Stimulated activated CD8-positive, alpha-beta memory T cell treated with anti-CD3 and anti-CD28 coated beads, Interleukin-12 subunit alpha, Interleukin-12 subunit beta, amount 100 ng/mL, for 1 hour (primary cell): ENCODE measurements around the gene PLEK.
"Not testable (repeated sequence)": the region's sequence is repeated elsewhere in the genome, so short reads cannot be mapped to it uniquely, and the experiment has no call there.

Experiments
- DNase-seq: peaks from one replicate; pipeline ENCODE4 v3.0.0-alpha.2; 2020; ENCODE audit warnings: low read depth

Gene PLEK

DNA sequence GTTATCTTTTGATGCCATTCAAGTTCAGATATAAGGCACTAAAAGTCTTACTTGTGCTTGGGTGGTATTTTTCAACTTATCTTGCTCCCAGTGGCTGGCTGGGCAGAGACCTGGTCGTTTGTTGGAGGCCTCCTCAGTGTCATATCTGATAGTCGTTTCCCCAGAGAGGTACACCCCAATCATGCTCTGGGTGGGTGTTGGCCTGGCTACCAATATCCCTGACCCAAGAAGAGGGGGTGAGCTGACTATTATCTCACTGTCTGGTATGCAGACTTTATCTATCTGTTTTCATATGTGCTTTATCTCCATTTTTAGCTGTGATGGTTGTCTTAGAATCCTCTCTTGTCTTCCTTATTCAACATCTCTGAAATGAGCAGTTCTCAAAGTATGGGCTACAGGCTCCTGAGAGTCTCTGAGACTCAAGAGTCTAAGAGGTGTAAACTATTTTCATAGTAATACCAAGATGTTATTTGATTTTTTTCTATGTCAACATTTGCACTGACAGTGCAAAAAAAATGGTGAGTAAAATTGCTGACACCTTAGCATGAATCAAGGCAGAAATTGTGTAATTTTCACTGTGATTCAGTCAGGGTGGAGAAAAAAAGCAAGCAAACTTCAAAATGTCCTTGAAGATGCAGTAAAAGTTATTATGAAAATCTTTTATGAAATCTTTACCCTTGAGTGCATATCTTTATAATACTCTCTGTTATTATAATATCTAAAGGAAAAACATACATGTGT is 12.3 kb upstream of the PLEK start:
- no peak for DNase-seq

DNA sequence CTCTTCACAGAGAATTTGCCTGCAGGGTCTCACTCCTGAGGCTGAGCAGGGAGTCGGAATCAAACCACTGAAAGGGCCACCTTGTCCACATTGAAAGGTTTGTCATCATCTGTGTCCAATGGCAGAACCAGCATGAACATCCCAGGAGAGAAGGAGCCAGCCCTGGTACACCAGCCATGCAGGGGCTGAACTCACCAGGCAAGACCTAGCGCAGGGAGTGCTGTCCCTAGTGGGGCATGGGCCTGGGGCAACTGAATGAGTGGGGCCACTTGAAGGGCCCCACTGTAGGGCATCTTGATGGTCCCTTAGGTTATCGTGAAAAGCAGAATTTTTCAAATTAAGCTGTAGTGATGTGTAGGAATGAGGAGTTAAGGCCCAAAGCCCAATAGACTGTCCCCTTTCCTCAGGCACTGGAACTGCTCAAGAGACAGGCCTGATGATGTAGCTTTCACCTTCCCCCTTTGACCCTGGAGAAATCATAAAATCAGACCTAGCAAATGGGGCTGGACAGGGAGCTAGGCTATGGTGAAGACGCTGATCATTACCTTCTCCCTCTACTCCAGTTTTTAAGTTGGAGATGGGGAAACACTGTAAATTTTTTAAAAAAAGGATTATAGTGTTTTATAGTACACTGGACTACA is 8.4 kb upstream of the PLEK start:
- DNase-seq, result no peak

DNA sequence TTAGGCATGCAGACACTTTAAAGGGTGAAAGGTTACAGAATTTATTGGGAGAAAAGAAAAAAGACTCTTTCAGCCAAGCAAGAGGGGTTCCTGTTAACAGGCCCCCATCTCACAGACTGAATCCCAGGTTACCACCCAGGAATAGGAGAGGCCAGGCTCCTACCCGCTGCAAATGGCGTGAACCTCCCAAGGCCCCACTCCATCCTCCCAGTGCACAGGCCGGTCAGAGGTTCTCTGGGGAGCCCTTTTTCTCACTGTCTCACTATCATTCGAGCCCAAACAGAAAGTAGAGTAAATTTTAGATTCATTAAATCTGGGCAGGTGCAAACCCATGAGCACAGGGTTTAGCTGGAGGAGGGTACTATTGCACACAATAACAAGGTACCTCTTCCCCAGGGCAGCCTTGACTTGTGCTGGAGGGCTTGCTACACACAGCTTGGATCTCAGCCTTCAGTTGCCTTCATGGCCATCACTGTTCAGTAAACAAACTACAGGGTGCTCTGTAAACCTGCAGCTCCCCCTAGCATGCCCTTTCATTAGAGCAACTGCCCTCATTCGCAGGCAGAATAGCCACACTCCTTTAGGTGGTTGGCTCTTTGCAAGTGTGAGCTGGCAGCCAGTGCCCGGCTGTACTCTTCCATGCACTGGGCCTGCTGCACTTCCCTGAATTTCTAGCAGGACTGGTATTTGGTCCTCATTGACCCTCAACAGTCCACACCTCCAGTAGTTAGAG is 7.3 kb upstream of the PLEK start:
- DNase-seq, result no peak

DNA sequence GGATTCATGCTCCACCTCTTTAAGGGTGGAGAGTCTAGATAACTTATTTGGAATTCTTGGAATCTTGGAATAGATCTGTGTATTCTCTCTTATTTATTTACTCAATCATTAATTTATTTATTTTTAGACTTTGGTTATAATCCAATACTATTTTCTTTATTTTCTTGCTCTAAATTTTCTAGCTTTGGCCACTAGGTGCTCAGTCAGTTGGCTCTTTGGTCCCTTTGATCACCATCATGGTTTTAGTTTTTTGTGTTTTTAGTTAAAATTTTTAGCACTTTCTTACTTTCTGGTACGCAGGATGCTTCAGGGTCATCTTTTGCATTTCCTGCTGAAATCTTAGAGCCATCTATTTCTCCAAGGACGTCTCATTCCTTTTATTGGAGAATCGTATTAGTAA is 5.2 kb upstream of the PLEK start:
- DNase-seq, result no peak

DNA sequence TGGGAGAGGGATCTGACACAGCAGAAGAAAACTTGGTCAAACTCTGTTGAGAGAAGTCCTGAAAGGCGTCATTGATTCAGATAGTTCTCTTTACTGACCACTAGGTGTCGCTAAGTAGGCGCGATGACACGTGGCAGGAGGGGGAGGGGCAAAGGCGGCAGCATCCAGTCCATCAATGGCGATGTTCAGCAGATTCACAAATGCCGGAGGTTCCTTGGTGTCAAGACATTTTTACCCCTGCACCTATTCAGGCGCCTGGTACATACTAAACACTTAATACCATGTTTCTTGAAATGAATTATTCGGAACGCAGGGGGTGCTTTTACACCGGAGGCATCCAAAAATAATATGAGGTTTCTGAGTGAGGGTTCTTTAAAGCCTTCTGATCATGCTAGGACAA is 3.0 kb upstream of the PLEK start:
- peak; percentile 71 for DNase-seq

DNA sequence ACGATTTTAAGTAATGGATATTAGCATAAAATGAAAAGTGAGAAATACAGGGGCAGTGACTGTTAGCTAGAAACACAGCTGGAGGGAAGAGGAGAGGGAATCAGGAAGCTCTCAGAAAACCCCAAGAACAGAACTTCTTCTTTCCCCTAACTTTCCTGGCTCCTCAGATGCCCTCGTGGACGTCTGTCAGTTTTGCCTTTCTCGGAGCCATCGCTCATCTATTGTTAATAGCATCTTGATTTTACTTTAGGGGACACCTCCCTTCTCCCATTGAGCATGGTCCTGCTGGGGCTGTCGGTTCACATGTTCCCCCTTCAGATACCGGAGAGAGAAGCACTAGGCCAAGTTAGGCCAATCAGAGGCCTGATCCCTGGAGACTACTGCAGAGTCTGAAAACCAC is 2.3 kb upstream of the PLEK start:
- no peak for DNase-seq

DNA sequence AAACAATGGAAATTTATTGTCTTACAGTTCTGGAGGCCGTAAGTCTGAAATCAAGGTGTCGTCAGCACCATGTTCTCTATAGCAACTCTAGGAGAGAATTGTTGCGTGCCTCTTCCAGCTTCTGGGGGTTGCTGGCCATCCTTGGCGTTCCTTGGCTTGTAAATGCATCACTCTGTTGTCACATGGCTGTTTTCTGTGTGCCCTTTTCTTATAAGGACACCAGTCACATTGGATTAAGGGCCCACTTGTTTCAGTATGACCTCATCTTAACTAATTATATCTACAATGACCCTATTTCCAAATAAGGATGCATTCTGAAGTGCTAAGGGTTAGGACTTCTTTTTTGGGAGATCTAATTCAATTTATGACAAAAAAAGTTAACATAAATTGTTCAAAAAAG is 1.4 kb upstream of the PLEK start:
- no peak for DNase-seq

DNA sequence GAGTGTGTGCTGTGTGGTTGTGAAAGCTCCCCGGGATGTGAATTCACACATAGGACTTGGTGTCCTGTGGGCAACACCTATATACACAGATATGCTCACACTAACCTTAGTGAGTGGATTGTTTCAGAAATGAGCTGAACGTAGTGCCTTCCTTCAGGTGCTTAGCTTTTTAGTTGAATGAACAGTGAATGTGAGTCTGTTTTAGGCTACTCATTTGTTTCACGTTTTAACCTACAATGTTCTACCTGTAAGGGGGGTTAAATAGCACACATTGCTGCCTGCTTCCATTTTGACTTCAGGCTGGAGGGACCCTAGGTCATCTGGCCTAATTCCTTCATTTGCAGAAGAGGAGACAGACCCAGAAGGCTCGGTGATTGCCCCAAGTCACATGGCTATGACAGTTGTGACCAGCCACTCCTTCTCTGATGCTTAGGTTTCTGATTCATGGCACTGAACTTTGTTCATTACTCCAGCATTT is 1.0 kb downstream of the PLEK start:
- no peak for DNase-seq

DNA sequence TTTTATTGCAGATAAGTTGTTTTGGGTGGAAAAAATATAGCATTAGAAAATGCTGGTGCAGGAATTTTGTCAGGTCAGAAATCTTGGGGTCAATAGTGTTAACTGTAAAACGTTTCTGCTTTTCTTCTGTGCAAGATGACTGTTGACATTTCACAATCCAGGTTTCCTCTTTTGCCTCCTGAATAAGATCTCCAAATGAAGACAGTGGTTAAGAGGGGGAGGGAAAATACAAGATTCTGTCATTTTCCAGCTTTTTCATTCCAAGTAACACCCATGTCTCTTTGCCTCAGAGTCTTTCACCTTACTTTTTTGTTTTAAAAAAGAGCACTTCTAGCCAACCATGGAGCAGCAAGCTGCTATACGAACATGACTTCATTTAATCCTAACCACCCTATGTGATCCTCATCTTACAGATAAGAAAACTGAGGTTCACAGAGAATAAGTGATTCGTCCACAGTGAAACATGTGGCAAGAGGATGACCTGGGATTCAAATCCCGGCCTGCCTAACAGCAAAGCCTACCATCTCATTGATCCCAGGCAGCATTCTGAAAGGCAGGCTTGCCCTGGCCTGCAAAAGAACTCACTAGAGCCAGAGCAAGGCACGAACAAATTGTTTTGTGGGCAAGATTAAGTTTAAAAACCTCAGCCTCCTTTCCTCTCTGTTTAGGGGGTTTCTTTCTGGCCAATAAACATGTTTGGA is 3.0 kb downstream of the PLEK start:
- DNase-seq, result no peak

DNA sequence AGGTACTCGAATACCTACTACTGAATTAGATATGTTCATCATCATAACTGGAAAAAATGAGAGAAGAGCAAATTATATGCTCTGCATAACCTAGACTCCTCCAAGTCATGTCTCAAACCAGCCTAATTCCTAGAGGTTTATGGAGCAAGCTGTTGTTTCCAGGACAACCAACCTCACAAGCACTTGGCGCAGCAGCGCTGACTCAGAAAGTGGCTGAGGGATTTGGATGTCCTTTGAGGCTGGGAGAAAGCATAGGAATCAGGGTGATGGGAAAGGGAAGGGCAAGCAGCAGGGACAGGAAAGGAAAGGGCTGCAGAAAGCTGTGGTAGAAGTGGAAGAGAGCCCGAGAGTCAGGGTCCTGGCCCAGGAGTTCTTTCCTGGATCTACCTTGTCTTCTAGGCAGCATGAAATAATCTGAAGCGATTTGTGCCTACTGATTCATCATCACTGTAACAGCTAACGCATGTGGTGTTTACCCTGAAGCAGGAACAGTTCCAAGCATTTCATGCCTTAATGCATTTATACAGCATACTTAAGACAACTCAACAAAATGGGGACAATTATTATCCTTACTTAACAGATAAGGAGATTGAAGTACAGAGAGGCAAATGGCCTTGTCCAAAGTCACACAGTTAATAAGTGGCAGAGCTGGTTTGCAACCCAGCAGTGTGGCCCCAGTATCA is 3.7 kb downstream of the PLEK start:
- no peak for DNase-seq

DNA sequence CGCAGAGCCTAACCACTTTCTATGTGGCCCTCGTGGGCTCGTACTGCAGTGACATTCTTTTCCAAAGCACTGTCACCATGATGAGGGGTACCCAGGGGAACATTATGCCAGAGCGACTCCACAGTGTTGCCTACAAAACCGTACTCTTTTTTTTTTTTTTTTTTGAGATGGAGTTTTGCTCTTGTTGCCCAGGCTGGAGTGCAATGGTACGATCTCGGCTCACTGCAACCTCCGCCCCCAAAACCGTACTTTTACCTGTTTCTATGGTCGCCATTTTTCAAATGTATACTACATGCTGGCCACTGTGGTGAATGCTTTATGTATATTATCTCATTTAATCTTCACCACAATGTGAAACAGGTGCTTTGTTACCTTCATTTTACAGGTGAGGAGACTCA is 4.3 kb downstream of the PLEK start:
- no peak for DNase-seq

DNA sequence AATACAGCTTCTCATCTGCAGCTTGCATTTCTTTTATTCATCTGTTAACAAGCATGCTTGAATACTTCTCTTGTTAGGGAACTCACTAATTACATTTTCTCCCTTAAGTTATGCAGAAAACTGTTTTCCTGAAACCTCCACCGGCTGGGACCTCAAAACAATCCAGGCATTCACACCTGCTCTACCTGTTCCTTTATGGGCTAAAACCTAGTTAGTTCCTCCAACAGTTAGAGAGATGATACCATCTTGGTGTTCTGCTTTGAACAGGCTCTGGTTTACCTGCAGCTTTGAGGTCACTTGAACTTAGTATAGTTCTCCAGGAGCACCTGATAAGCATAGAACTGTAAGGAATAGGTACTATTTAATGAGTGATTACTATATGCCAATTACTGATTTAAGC is 6.1 kb downstream of the PLEK start:
- DNase-seq, result no peak

DNA sequence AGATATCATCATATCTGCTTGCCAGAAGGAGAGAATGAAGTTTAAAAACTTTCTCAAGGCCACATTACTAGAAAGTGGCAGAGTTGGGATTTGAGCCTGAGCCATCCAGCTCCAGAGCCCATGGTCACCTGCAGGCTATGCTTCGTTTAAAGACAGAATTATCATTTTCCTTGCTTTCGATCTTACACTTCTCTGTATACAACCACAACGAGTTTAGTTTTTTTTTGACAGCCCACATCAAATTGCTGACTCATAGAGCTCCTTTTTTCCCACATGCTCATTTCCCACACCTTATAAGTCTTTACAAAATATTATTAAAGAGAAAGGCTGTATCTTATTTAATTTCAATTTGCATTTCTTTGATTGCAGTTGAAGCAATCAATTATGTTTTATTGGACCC is 6.5 kb downstream of the PLEK start:
- no peak for DNase-seq

DNA sequence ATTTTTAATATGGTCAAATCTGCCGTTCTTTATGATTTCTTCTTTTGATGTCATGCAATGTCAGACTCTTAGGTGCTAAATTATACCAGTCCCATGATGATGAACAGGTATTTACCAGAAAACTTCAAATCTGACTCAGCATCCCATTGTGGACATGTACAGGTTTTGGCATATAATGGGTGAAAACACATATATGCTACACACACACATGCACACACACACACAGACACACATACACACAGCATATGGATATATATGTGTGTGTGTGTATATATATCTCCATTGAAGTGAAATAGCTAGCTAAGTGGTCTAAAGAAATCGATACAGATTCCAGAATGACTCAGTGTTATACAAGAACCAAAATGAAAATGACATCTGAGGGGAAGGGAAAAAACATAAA is 7.4 kb downstream of the PLEK start:
- no peak for DNase-seq

DNA sequence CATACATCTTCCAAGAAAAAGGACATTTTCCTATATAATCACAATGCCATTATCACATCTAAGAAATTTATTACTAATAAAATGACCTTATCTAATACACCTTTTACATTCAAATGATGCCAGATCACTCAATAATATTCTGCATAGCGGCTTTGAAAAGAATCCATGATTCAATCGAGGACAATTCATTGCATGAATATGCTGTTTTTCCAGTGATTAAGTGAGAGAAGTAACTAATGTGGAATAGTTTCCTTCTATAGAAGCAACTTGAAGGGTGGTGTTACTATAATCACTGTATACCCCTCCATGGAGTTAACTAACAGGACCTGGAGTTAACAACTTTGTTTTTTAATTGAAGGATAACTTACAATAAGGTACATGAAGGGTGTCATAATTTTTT is 9.1 kb downstream of the PLEK start:
- no peak for DNase-seq

DNA sequence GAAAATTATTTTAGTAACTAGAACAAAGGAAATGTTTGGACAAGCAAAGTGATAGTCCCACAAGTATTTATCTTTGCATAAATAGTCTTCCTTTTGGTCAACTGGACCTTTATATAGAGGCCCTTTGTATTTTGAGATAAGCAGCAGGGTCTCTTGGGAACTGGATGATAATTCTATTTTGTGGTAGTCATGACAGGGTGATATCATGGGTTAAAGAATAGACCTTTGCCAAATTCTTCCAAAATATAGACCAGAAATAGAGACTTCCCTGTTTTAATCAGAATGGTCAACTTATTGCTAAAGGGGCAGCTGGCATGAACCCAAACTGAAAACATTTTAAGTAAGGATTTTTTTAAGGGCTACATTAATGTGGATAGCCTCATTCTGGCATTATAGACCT is 10.5 kb downstream of the PLEK start:
- no peak for DNase-seq

DNA sequence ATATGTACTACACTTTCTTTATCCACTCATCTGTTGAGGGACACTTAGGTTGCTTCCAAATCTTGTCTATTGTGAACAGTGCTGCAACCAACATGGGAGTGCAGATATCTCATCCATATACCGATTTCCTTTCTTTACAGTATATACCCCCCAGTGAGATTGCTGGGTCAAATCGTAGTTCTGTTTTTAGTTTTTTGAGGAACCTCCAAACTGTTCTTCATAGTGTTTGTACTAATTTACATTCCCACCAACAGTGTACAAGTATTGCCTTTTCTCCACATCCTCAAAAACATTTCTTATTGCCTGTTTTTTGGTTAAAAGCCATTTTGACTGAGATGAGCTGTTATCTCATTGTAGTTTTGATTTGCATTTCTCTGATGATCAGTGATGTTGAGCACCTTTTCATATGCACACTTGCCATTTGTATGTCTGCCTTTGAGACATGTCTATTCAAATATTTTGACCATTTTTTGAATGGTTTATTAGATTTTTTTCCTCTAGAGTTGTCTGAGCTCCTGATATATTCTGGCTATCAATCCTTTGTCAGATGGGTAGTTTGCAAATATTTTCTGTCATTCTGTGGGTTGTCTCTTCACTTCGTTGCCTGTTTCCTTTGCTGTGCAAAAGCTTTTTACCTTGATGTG is 12.2 kb downstream of the PLEK start:
- no peak for DNase-seq

DNA sequence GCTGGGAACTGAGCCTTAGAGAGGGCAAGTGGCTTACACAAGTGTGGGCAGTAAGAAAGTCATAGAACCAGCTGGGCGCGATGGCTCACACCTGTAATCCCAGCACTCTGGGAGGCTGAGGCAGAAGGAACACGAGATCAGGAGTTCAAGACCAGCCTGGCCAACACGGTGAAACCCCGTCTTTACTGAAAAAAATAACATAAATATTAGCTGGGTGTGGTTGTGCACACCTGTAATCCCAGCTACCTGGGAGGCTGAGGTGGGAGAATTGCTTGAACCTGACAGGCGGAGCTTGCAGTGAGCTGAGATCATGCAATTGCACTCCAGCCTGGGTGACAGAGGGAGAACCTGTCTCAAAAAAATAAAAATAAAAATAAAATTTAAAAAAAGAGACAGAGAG is 13.7 kb downstream of the PLEK start:
- not testable (repeated sequence) for DNase-seq

DNA sequence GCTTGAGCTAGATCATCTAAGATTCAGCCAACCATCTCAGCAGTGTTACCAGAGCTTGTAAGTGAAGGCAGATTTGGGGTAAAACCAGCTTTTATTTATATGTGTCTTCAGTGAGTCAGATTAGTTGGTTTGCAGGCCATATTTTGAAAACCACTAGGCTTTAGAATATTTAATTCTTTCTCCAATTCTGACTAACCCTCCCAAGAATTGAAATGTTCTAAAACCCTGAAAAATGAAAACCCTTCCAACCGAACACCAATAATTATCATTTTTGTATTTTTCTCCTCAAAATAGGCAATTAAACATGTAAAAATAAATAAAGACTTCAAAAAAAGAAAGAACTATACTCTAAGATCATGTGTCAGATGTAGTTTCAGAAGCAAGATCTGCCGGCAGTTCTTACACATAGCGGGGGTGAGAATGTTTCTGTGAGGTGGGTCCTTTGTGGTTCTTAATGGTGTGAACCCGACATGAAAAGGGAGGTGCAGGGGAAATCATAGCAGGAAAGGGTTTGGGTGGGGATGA is 14.2 kb downstream of the PLEK start:
- DNase-seq, result no peak

DNA sequence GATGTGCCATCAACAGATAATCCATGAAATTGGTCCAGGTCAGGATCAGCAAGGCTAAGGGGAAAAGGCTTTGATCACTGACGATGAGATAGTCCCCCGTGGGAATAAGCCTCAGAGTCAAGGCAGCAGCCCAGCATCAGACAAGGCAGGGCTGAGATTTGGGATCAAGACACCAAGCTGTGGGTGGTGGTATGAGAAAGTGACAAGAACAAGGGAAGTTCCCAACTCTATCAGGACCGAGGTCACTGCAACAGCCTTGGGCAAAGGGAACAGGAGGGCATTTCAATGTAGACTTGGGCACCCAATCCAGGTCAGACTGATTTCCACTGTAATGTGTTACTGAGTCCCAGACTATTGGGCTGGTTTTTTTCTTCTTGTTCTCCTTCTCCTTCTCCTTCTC is 18.7 kb downstream of the PLEK start:
- DNase-seq, result no peak

DNA sequence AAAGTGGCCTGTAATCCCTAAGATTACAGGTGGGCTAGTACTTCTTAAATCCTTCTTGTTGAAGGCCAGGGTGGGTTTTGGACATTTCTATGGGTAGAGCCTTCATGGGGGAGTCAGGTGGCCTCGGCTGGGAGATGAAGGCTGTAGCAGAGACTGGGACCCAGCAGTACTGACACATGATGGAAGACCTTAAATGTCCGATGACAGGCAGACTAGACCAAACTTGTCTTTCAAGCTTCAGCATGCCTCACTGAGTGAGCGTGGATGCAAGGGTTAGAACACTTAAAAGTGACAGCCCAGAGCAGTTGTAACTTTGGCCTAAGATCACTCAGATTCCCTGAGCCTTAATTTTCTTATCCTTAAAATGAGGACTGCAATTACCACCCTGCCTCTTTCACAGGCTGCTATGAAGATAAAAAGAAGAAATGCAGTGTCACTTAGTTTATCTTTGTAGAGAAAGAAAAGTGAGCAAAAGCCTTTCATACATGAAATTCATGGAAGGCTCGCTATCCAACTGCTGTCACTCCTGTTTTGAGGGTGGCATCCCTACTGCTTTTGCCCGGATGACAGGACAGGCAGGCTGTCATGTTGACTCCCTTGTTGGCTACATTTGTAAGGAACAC is 19.5 kb downstream of the PLEK start:
- no peak for DNase-seq
